ENCODE measurements around the gene ADAR. TPM values are rescaled to one million over a fixed set of nuclear protein-coding genes. Genes with fewer than 3 reads are reported as not detected.

ADAR gene
- total and polyA plus RNA-seq, 2 of the 4 experiments (the other 2 are of a cell fraction): 70.9 to 131 TPM

GRCh38 chr1:154574716-154575115, 33.3 kb downstream of the ADAR start:
- H4K5ac ChIP-seq (ENCODE audit: low read depth, low read length): no peak overlapping the region
- peaks cover 4% of the 10 kb centered on the region; the same call in 1 of the 2 replicates for H3K4me1 ChIP-seq (ENCODE audit: control insufficient read depth, insufficient read depth, low read length)
- H2AK9ac ChIP-seq (replicated peaks; ENCODE audit: low read depth, low read length, poor library complexity): no peak overlapping the region
- peak; percentile 69 for ATAC-seq (ENCODE audit: low read depth)
- H3K4ac ChIP-seq (ENCODE audit: low read depth, low read length): no peak overlapping the region
- no peak overlapping the region for H2AFZ ChIP-seq (replicated peaks; ENCODE audit: low read length, poor library complexity)
- H4K20me1 ChIP-seq (ENCODE audit: insufficient read depth, low read length): peaks cover 14% of the 10 kb centered on the region
- no peak overlapping the region for H2BK15ac ChIP-seq (ENCODE audit: low read depth, low read length)
- H3K4me3 ChIP-seq (ENCODE audit: insufficient read depth, low read depth, low read length): no peak overlapping the region
- in situ Hi-C loops (cut with MboI; ENCODE audit: low sequenced_read_pairs): no loop called here
- H4K91ac ChIP-seq (ENCODE audit: insufficient read depth, low read depth, low read length): no peak overlapping the region
- no peak for TF ChIP-seq ELK1 (IDR thresholded peaks at IDR 0.05; ENCODE audit: borderline replicate concordance, low read depth, low read length)
- TF ChIP-seq POLR2A (IDR thresholded peaks at IDR 0.05; ENCODE audit: low read depth, low read length): no peak
- TF ChIP-seq BHLHE40 (IDR thresholded peaks at IDR 0.05; ENCODE audit: low read depth, low read length): peak; percentile 80; the same call in 1 of the 2 replicates
- peak; percentile 37; the same call in 1 of the 2 replicates for TF ChIP-seq USF2 (IDR thresholded peaks at IDR 0.05; ENCODE audit: low read depth, low read length)
- TF ChIP-seq CHD1 (IDR thresholded peaks at IDR 0.05; ENCODE audit: low read depth, low read length): no peak
- TF ChIP-seq SMC3 (IDR thresholded peaks at IDR 0.05; ENCODE audit: low read depth, low read length): no peak
- no peak for TF ChIP-seq RCOR1 (IDR thresholded peaks at IDR 0.05; ENCODE audit: insufficient replicate concordance, low read length)
- H3K14ac ChIP-seq (replicated peaks; ENCODE audit: low read depth, low read length): no peak overlapping the region
- H3K4me2 ChIP-seq (ENCODE audit: low read depth, low read length): no peak overlapping the region
- no peaks in the 10 kb centered on the region for H3K9me3 ChIP-seq (ENCODE audit: control insufficient read depth, insufficient read depth, low read length)
- ChIA-PET POLR2A (ENCODE audit: unreplicated experiment) (no interaction called here), CTCF (interaction anchor here (1.0 to 2.9 kb wide), 2 partner anchors 15 to 95 kb away, joined by 3 to 10 read pairs; no protein-coding TSS in a partner anchor)
- H3K56ac ChIP-seq (ENCODE audit: extremely low read depth, insufficient read depth, low read length): no peak overlapping the region
- peak; percentile 49 for DNase-seq
- no peak overlapping the region for H3K23ac ChIP-seq (ENCODE audit: low read depth, low read length)
- no TSS peak for BruUV-seq (replicated peaks)
- peaks cover 18% of the 10 kb centered on the region; the same call in 1 of the 2 replicates for H3K36me3 ChIP-seq (ENCODE audit: control insufficient read depth, insufficient read depth, low read length)
- intact Hi-C loops (cut with micrococcal nuclease): no loop called here
- H2BK5ac ChIP-seq (ENCODE audit: low read depth, low read length, poor library complexity, severe bottlenecking): no peak overlapping the region
- H2BK120ac ChIP-seq (ENCODE audit: low read depth, low read length): no peak overlapping the region
- H3K27me3 ChIP-seq (ENCODE audit: control insufficient read depth, insufficient read depth, low read length): peaks cover 20% of the 10 kb centered on the region
- H3K27ac ChIP-seq (ENCODE audit: insufficient read depth, low read length): no peak overlapping the region
- dilution Hi-C loops (cut with HindIII; ENCODE audit: low sequenced_read_pairs, unreplicated experiment): no loop called here
- no peak overlapping the region for H3K9ac ChIP-seq (ENCODE audit: low read depth, low read length)
- no peaks in the 10 kb centered on the region for H3K79me1 ChIP-seq (ENCODE audit: low read depth in 1 of 2, low read length in 2 of 2)
- H4K8ac ChIP-seq (ENCODE audit: low read depth in 2 of 2, low read length in 2 of 2): no peak overlapping the region
- H2BK20ac ChIP-seq (ENCODE audit: low read depth, low read length): no peak overlapping the region
- no CpG with 5 or more reads among the region's 7 CpGs for WGBS, 2 experiments (ENCODE audit: extremely low coverage in 2 of 2, insufficient read length in 1 of 2)
- no peak overlapping the region for H2AK5ac ChIP-seq (ENCODE audit: low read depth, low read length)
- H3K18ac ChIP-seq (ENCODE audit: low read depth, low read length): no peak overlapping the region
- peaks cover 11% of the 10 kb centered on the region; the same call in 1 of the 2 replicates for H3K9me1 ChIP-seq (ENCODE audit: insufficient read depth, low read length)
